BJ (cell line): ENCODE measurements around the gene HIPK2. TPM values are rescaled to one million over a fixed set of nuclear protein-coding genes. Genes with fewer than 3 reads are reported as not detected.

Source experiments
- CTCF ChIA-PET: fragments of 350-600 bp; formaldehyde crosslinking; extraction: SDS; loops from one replicate; lab custom pipeline; 2021; ENCODE audit warnings: antibody characterized with exemption, inconsistent platforms; lab: Yijun Ruan, JAX
- POLR2A ChIA-PET: fragments of 300-600 bp; sonication (Branson Sonifier 250); formaldehyde crosslinking; extraction: SDS; loops from one replicate; lab custom pipeline; 2021; ENCODE audit warnings: antibody characterized with exemption; lab: Charles Lee
- DNase-seq: peaks from one replicate; pipeline ENCODE4 v3.0.0-alpha.2; 2011; ENCODE audit warnings: low read depth
- H3K27me3 ChIP-seq: 2 replicates; pipeline ENCODE4 v1.6.0; 2011; ENCODE audit warnings: low read length; ENCODE audit not compliant: control insufficient read depth, insufficient read depth
- H3K36me3 ChIP-seq: 2 replicates; pipeline ENCODE4 v1.5.1; 2011; ENCODE audit warnings: low read length; ENCODE audit not compliant: control insufficient read depth, insufficient read depth
- H3K4me3 ChIP-seq: 2 replicates; pipeline ENCODE4 v1.5.1; 2011; ENCODE audit warnings: low read depth, mild to moderate bottlenecking, control low read depth, low read length
- CTCF ChIP-seq: IDR thresholded peaks from 2 replicates; pipeline ENCODE4 v1.5.1; 2011; ENCODE audit warnings: low read depth, mild to moderate bottlenecking, control low read depth, inconsistent platforms, low read length, moderate library complexity; ENCODE audit not compliant: insufficient read depth
- polyA plus RNA-seq: library from polyadenylated mRNA; depleted of rRNA; stranded (reverse); fragments of >200 nt; gene quantifications from 2 replicates; pipeline ENCODE4 v1.2.3, GENCODE V29; 2011

Gene HIPK2
- polyA plus RNA-seq, 1 experiment, result 3.6 TPM

GRCh38 chr7:139738101-139738489 lies 39.7 kb downstream of the HIPK2 start:
- POLR2A ChIA-PET, result no interaction called here
- no peaks in the 10 kb centered on the region for H3K27me3 ChIP-seq
- CTCF ChIA-PET, result interaction anchor here (1.0 kb wide), 1 partner anchor 13 kb away, joined by 3 read pairs; no protein-coding TSS in a partner anchor
- no peak for DNase-seq
- no peaks in the 10 kb centered on the region for H3K36me3 ChIP-seq
- H3K4me3 ChIP-seq, result no peak overlapping the region
- no peak for TF ChIP-seq CTCF

GRCh38 chr7:139737221-139738100 lies 40.3 kb downstream of the HIPK2 start:
- ChIA-PET CTCF (interaction anchor here (1.0 to 1.2 kb wide), 3 partner anchors 10 to 12 kb away, joined by 3 to 4 read pairs (median 3); no protein-coding TSS in a partner anchor), POLR2A (no interaction called here)
- Histone ChIP-seq H3K36me3 (no peaks in the 10 kb centered on the region), H3K27me3 (no peaks in the 10 kb centered on the region), H3K4me3 (no peak overlapping the region)
- DNase-seq, result no peak
- no peak for TF ChIP-seq CTCF

GRCh38 chr7:139735912-139736595 lies 41.7 kb downstream of the HIPK2 start:
- CTCF ChIA-PET, result no interaction called here
- POLR2A ChIA-PET, result no interaction called here
- no peak for TF ChIP-seq CTCF
- no peaks in the 10 kb centered on the region for H3K27me3 ChIP-seq
- no peaks in the 10 kb centered on the region for H3K36me3 ChIP-seq
- H3K4me3 ChIP-seq, result no peak overlapping the region
- no peak for DNase-seq

GRCh38 chr7:139735466-139735865 lies 42.3 kb downstream of the HIPK2 start:
- TF ChIP-seq CTCF, result no peak
- no peak for DNase-seq
- no peaks in the 10 kb centered on the region for H3K36me3 ChIP-seq
- ChIA-PET CTCF (no interaction called here), POLR2A (no interaction called here)
- H3K4me3 ChIP-seq, result no peak overlapping the region
- no peaks in the 10 kb centered on the region for H3K27me3 ChIP-seq

- CTCF ChIA-PET, result interaction anchor here (0.7 kb wide), 1 partner anchor 12 kb away, joined by 3 read pairs; no protein-coding TSS in a partner anchor
- POLR2A ChIA-PET, result no interaction called here
- Histone ChIP-seq H3K27me3 (no peaks in the 10 kb centered on the region), H3K4me3 (no peak overlapping the region), H3K36me3 (no peaks in the 10 kb centered on the region)
- no peak for DNase-seq
- TF ChIP-seq CTCF, result no peak
These were observed 43.4 kb downstream of the HIPK2 start for GRCh38 chr7:139734395-139734794.
